ENCODE data around the gene MATN1.

Gene MATN1

DNA sequence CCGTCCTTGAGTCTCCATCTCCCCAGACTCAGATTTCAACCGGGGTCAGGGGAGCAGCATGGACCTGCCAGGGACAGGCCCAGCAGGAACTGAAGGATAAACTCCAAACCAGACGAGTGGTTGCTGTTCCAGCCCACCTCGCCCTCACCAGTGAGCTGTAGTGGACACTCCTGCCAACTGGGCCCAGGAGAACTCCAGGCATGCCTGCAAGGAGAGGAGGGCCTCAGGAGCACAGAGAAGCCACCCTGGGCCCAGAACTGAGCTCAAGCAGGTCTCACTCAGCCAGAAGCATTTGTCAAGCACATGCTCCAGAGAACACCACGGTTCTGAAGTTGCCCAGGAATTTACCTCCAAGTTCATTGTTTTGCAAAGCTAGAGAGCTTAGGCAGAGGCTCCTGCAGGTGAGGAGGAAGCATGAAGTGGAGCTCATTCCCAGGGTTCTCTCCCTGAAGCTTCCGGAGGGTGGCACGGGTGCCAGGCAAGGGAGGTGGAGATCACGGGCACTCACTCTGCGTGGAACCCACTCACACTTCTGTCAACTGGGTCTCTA is 61.0 kb downstream of the MATN1 start:
- no peak for DNase-seq (ENCODE audit: low read depth, low spot score)

DNA sequence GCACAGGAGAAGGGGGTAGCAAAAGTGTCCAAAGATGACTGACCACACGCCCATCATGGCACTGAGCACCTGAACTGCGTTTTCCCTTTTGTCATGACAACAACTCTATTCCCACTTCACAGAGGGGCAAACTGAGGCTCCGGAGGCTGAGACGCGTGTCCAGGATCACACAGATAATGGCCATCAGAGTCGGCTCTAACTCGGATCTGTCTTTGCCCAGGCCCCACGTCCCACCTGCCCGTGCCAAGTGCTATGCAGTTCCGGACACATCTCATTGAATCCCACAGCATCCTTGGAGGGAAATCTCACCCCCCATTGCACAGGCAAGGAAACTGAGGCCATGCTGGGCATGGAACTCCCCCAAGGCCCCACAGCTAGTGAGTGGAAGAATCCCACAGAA is 62.1 kb downstream of the MATN1 start:
- DNase-seq (ENCODE audit: low read depth, low spot score) = no peak
